ENCODE results near the gene PDE4D.

The PDE4D gene

DNA sequence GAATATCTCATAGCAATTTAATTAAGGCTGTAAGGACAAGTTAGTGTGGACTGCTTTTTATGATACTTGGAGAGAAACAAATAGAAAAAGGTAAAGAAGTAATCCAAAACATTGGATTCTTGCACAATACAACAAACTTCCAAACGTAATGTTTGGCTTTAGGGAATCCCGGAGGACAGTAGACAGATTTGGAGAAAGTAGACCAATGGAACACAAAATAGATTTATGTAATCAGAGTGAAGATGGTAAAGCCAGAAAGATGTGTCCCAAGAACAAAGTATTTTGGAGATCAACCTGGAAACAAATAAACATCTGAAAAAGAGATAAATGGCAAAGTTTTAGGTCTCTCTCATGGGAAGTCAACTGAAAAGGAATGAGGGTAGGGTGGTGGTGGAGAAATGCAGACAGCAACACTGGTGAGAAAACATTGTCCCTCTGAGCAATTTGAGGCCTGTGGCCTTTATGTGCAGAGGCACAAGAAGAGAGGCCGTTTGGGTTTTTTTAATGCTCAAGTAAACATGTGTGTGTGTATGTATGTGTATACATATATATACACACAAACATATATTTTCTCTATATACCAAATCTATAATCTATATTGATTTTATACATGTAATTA, 620.6 kb downstream of the PDE4D start:
- no peak for DNase-seq

DNA sequence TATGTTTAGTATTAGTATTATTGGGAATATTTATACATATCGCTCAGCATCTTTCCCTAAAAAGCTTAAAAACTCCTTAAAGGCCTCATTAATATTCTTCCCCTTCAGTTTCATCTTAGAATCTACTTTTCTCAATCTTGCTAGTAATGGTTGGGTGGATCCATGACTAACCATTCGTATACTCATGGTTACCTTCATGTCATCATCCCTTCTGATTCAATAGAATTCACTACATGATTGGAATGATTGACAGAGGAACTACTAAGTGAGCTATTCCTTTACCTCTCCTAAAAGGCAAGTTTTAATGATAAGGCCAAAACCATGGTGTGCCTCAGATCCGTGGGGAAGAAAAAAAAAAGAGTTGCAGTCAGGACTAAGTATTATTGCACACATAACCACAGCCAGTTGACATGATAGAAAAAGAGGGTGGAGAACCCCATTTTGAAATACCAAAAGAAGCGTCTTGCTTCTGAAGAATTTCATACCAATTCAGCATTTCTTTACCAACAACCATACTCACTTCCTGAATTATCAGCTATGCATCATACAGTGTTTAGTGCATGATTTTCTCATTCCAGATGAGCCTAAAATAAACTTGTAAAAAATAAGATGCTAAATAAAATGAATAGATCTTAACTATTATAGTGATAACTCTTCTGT, 624.6 kb downstream of the PDE4D start:
- DNase-seq = no peak

DNA sequence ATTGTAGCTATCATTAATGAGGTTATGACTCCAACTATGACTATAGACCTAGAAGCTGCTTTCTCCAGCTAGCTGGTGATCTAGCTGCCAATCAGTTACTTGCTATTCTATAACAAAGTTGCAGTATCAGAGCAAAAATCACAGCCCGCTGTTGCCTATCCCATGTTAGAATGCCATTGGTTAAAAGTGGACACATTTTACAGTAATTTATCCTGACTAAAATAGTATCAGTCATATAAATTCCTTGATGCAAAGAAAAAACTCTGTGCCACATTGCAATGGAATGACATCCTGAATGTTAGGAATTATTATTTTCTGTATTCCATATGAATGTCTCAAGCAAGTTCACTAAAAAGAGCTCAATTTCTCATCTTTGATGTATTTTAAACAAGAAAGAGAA, 626.5 kb downstream of the PDE4D start:
- DNase-seq = no peak

DNA sequence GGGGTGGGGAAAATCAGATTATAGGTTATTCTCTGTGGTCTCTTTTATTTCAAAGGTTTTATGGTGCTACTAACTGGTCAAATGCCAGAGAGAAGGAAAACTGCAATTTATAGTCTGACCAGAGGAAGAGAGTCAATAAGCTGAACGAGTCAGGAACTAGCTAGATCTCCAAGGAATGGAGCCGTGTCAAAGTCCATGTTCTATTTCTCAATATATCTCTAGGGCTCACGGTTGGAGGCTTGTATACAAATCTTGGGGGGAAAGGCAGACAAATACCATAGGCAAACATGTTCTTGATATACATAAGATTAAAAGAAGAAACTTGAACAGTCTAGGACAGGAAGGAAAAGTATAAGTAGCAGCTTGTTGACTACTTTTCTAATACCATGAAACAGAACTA, 627.1 kb downstream of the PDE4D start:
- DNase-seq = no peak

DNA sequence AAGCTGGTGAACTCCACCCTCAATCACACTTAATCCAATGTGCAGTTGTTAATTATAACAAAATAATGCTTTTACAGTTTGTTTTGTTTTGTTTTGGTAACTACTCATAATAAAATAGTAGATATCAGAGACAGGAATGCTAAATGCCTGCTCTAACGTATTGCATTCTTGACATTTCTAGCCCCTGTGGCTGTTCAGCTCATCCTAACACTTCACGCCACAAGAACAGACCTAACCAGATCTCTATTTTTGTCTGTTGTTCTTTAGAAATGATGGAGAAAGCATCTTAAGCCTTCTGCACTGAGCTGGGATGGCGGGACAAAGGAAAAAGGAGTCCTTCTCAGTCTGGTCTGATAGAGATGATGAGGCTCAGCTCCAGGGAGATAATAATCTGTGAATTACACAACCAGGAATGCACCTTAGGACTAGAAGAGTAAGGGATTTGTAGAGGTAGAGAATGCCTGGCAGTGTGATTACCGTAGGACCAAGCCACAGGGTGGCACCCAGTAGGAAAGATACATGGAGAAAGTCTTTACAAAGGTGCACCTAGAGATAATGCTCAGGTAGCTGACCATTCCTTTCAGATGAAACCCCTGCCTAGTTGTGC, 628.8 kb downstream of the PDE4D start:
- DNase-seq = no peak

GRCh38 chr5:59264013-59264412, 629.5 kb downstream of the PDE4D start:
- DNase-seq = no peak

GRCh38 chr5:59261969-59262368, 631.6 kb downstream of the PDE4D start:
- no peak for DNase-seq

- no peak for DNase-seq
Observed at GRCh38 chr5:59260973-59261372, 632.6 kb downstream of the PDE4D start.

- no peak for DNase-seq
Observed at GRCh38 chr5:59260200-59260599, 633.3 kb downstream of the PDE4D start.

DNA sequence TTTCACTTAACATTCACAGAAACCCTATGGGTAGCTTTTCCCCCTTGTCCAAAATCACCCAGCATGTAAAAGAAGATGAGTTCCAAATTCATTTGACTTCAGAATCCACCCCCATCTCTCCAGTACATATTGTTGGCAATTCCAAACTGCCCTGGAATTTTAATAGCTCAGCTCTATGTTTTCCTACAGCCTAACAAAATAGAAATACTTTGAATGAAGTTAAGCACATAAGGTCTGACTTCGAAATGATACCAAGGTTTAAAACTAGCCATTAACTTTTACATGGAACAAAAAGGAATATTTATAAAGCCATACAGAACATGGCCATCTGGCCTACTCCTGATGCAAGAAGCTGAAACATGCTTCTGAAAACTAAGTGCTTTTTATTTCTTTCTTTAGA, 634.3 kb downstream of the PDE4D start:
- no peak for DNase-seq

DNA sequence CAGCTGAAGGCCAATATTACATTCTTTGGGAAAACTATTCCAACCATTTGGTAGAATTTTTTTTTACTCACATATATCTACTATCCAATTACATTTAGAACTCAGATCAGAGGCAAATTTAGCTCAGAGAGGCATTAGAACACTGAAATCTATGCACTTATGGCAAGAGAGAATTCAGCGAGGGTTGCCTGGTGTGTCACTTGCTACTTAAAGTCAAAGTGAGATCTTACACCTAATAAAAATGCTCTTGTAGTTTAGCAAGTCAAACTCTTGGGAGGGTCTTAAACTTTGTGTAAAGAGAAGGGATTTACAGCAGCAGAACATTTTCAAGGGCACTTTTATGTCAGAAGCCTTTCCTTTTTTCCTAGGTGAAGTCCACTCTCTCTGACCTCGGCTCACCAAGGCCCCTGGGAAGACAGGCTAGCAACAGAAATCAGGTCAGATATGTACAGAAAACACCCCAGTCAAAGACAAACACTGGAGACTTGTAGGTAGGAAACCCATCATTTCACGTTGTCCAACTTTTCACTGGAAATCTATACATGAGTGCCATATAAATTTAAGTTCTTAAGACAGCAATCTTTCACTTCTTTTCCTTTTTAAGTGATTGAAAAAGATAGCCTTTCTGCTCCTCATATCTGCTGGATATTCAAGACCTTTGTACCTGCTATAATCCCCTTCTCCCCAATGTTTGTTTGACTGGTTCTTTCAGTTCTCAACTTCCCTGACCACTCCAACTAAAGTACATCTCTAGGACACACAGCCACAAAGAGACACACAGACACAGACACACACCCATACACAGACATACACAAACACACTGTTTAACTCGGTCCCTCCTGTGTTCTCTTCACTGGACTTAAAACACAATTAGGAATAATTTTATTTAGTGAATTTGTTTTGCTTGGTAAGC, 635.8 kb downstream of the PDE4D start:
- DNase-seq = no peak

DNA sequence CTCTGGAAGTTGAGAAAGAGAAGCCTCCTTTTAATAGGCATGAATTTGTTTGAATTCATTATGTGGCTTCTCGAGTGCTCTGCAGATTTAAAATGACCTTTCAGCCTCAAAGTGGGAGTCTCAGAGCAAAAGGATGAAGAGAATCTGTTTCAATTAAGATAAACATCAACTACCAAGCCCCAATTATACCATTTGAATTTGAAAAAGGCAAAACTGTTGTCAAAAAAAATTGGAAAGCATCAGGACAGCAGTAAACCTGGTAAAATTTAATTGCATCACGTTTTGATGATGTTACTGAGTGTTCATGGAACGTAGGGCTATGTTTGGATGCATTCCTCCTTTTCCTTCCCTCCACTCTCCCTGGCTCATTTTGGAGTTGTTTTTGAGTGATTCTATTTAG, 637.2 kb downstream of the PDE4D start:
- no peak for DNase-seq

DNA sequence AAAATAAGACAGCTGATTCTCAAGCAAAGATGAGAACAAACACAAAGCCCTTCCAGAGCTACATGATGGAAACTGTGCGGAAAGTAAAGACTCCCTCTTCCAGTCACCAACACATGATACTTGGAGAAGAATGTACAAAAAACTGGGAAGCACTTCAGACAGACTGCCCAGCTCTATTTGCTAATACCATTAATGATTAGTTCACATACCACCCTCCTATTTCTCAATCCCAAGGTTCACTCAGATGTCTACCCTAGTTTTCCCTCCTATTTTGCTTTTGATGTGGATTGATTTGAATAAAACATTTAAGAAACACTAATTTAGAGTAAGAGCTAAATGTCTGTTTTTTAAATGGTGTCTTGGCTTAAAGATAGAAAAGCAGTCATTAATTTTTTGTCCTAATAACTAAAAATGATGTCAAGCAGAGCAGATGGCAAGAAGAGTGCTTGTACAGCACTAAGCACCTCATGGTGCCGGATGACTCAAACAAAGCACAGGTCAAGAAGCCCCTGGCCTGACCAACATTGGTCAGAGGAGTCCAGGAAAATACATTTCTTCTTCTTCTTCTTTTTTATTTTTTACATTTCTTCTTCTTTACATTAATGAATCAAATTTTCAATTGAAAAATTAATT, 639.4 kb downstream of the PDE4D start:
- no peak for DNase-seq

DNA sequence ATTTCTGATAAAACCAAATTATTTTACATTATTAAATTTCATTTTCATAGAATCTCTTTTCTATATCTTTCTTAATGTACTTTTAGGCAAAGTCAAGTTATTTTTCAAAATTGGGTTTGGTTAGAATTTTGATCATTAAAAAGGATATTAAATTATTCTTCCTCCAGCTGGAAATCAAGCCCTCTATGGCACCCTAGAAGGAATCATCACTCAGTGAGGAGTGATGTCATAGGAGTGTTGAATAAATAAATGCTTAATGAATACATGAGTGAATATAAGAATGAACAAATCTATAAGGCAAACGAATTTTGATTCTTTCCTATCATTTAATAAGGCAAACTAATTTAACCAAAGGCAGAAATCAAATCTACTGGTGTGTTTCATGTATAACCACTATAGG, 639.9 kb downstream of the PDE4D start:
- DNase-seq = no peak

DNA sequence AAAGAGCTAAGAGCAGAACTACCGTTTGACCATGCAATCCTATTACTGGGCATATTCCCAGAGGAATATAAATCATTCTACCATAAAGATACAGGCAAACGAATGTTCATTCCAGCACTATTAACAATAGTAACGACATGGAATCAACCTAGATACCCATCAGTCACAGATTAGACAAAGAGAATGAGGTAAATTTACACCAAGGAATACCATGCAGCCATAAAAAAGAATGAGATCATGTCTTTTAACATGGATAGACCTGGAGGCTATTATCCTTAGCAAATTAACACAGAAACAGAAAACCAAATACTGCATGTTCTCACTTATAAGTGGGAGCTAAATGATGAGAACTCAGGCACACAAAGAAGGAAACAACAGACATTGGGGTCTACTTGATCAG, 641.9 kb downstream of the PDE4D start:
- DNase-seq = no peak

DNA sequence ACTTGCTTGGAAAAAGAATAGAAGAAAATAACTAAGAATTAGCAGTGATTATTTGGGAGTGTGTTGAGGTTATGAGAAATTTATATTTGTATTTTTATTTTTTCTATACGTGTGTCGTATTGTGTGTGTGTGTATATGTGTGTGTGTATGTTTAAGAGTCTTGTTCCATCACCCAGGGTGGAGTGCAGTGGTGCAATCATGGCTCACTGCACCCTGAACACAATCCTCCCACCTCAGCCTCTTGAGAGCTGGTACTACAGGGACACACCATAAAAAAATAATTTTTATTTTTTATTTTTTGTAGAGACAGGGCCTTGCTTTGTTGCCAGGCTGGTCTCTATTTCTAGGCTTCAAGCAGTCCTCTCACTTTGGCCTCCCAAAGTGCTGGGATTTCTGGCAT, 643.8 kb downstream of the PDE4D start:
- no peak for DNase-seq

- no peak for DNase-seq
Observed at GRCh38 chr5:59249160-59249559, 644.4 kb downstream of the PDE4D start.

DNA sequence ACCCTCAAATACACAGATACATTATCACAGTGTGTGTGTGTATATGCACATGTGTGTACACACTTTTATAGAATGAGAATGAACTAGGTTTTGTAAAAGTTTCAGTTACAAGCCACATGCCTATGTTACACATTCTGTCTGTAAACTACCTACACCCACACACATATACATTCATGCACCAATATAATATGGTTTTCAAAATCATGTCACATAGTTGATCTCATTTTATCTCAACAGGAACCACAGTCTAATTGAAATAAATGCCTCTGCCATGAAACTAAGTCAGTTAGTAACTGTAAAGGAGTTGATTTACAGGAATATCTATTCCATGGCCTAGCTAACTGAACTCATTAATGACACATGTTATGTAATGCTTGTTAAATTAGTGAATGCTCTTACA, 646.6 kb downstream of the PDE4D start:
- no peak for DNase-seq

GRCh38 chr5:59246145-59246869, 647.2 kb downstream of the PDE4D start:
- DNase-seq = no peak

DNA sequence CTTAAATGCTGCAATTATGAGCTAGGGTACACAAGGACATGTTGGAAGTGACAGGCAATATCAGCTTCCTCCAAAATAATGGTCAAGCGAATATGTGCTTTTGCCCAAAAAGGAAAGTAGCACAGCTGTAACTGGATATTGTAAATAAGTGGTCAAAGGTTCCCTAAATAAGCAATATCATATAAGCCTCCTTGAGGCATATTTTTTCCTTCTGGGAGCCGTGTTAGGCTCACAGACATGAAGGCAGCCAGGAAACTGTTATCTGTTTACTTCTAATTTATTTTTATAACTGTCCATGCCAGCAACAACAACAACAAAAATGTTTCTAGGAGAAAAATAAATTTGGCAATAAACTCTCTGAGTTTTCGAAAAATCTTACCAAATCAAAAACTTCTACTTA, 648.3 kb downstream of the PDE4D start:
- DNase-seq = no peak

GRCh38 chr5:59241552-59241951, 652.0 kb downstream of the PDE4D start:
- DNase-seq = no peak

DNA sequence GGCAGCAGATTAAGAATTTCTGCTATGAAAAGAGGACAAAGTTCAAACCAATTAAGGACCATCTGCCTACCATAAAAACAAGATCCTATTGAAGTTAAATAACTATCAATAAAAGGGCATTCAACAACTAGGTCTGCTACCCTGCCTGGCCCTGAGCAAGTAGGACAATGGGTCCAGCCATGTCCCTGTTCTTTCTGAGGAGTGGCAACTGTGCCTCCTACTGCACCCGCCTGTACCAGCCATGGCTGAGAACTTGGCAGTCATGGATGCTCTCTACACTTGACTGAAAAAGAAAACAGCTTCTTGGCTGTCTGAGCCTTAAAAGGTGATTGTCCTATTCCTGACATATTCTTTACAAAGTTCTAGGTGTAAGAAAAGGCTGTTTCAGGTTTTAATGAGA, 652.4 kb downstream of the PDE4D start:
- no peak for DNase-seq
